K562 (cell line): ENCODE data around the gene RBM5. TPM values are rescaled to one million over a fixed set of nuclear protein-coding genes. Genes with fewer than 3 reads are reported as not detected.

ENCODE experiments used
- polyA plus RNA-seq, 8 experiments: library from polyadenylated mRNA; depleted of rRNA in 4 of 8; stranded (reverse) in 5 of 8; unstranded in 3 of 8; fragments of >200 nt; fragmentation: Nextera tagmentation in 2 of 8; fragmentation: Illumina TruSeq in 1 of 8; extraction: Ambion mirVana in 2 of 8; extraction: Trizol in 1 of 8; gene quantifications; 2 replicates each; pipeline versions ENCODE4 v1.2.1 to v1.2.3, GENCODE V29; 2011 to 2014; ENCODE audit warnings: inconsistent platforms in 1 of 8, missing spikeins in 1 of 8
- total RNA-seq, 7 experiments: library from RNA; depleted of rRNA in 6 of 7; stranded (reverse); fragments of >200 nt in 6 of 7; fragmentation: Illumina TruSeq in 2 of 7; extraction: Trizol in 2 of 7; gene quantifications; 2 replicates each; pipeline versions ENCODE4 v1.2.1 to v1.2.3, GENCODE V29; 2011 to 2021; ENCODE audit warnings: low replicate concordance in 1 of 7

Gene RBM5
- total and polyA plus RNA-seq, 9 of the 15 experiments (the other 6 are each of a cell fraction or from before 2014, with no cell fraction given) = 24.5 to 153 (median 81.6) TPM

Other genes with a start within 250 kb of the RBM5 start
Only the 7 nearest of the 17 such genes appear.
- gene MON1A, start 159.1 kb upstream of the RBM5 start, total RNA-seq (2014; rRNA removed) = 12.6 and 15.7 TPM in 2 replicates
- 3.4 and 4.1 TPM in 2 replicates for gene MON1A, start 159.1 kb upstream of the RBM5 start, total RNA-seq (2014; rRNA removed; fragmentation: Illumina TruSeq; extraction: Trizol)
- gene MON1A, start 159.1 kb upstream of the RBM5 start, total RNA-seq (2015; rRNA removed; fragmentation: Illumina TruSeq; extraction: Trizol) = 7.9 and 8.7 TPM in 2 replicates
- 13.8 and 14.7 TPM in 2 replicates for gene MON1A, start 159.1 kb upstream of the RBM5 start, total RNA-seq (2021)
- gene MON1A, start 159.1 kb upstream of the RBM5 start, polyA plus RNA-seq (2011; rRNA removed) = 5.8 and 7.8 TPM in 2 replicates
- 6.8 and 8.4 TPM in 2 replicates for gene MON1A, start 159.1 kb upstream of the RBM5 start, polyA plus RNA-seq (2014; fragmentation: Illumina TruSeq; extraction: Trizol)
- 1 to 10 TPM; 1.1 to 1.5 TPM for gene MON1A, start 159.1 kb upstream of the RBM5 start, polyA plus RNA-seq (2014; fragmentation: Nextera tagmentation; extraction: Ambion mirVana)
- 12.9 and 13.4 TPM in 2 replicates for gene MON1A, start 159.1 kb upstream of the RBM5 start, polyA plus RNA-seq (2014; rRNA removed)
- gene RBM6, start 148.8 kb upstream of the RBM5 start, total RNA-seq (2014; rRNA removed) = 53.2 and 54.8 TPM in 2 replicates
- gene RBM6, start 148.8 kb upstream of the RBM5 start, total RNA-seq (2014; rRNA removed; fragmentation: Illumina TruSeq; extraction: Trizol) = 63.2 and 73.7 TPM in 2 replicates
- 72.0 and 80.3 TPM in 2 replicates for gene RBM6, start 148.8 kb upstream of the RBM5 start, total RNA-seq (2015; rRNA removed; fragmentation: Illumina TruSeq; extraction: Trizol)
- 50.2 and 54.8 TPM in 2 replicates for gene RBM6, start 148.8 kb upstream of the RBM5 start, total RNA-seq (2021)
- 49.9 and 57.8 TPM in 2 replicates for gene RBM6, start 148.8 kb upstream of the RBM5 start, polyA plus RNA-seq (2011; rRNA removed)
- gene RBM6, start 148.8 kb upstream of the RBM5 start, polyA plus RNA-seq (2014; fragmentation: Illumina TruSeq; extraction: Trizol) = 66.3 and 82.2 TPM in 2 replicates
- gene RBM6, start 148.8 kb upstream of the RBM5 start, polyA plus RNA-seq (2014; fragmentation: Nextera tagmentation; extraction: Ambion mirVana) = 10 to 100 TPM; 19.9 to 36.9 TPM
- 61.1 and 63.4 TPM in 2 replicates for gene RBM6, start 148.8 kb upstream of the RBM5 start, polyA plus RNA-seq (2014; rRNA removed)
- gene SEMA3F, start 66.4 kb downstream of the RBM5 start, total RNA-seq (2014; rRNA removed) = 2.0 and 2.3 TPM in 2 replicates
- 0.54 and 0.58 TPM in 2 replicates for gene SEMA3F, start 66.4 kb downstream of the RBM5 start, total RNA-seq (2014; rRNA removed; fragmentation: Illumina TruSeq; extraction: Trizol)
- 0.45 and 0.76 TPM in 2 replicates for gene SEMA3F, start 66.4 kb downstream of the RBM5 start, total RNA-seq (2015; rRNA removed; fragmentation: Illumina TruSeq; extraction: Trizol)
- gene SEMA3F, start 66.4 kb downstream of the RBM5 start, total RNA-seq (2021) = 2.6 and 3.0 TPM in 2 replicates
- 2.6 and 3.8 TPM in 2 replicates for gene SEMA3F, start 66.4 kb downstream of the RBM5 start, polyA plus RNA-seq (2011; rRNA removed)
- gene SEMA3F, start 66.4 kb downstream of the RBM5 start, polyA plus RNA-seq (2014; fragmentation: Illumina TruSeq; extraction: Trizol) = 1.5 and 1.7 TPM in 2 replicates
- not detected for gene SEMA3F, start 66.4 kb downstream of the RBM5 start, polyA plus RNA-seq (2014; fragmentation: Nextera tagmentation; extraction: Ambion mirVana)
- gene SEMA3F, start 66.4 kb downstream of the RBM5 start, polyA plus RNA-seq (2014; rRNA removed) = 1.2 and 2.7 TPM in 2 replicates
- not detected in 2 replicates for gene GNAT1, start 102.7 kb downstream of the RBM5 start, total RNA-seq (2014; rRNA removed)
- gene GNAT1, start 102.7 kb downstream of the RBM5 start, total RNA-seq (2014; rRNA removed; fragmentation: Illumina TruSeq; extraction: Trizol) = not detected in 2 replicates
- gene GNAT1, start 102.7 kb downstream of the RBM5 start, total RNA-seq (2015; rRNA removed; fragmentation: Illumina TruSeq; extraction: Trizol) = not detected in 2 replicates
- not detected in 2 replicates for gene GNAT1, start 102.7 kb downstream of the RBM5 start, total RNA-seq (2021)
- gene GNAT1, start 102.7 kb downstream of the RBM5 start, polyA plus RNA-seq (2011; rRNA removed) = not detected in 2 replicates
- not detected in 2 replicates for gene GNAT1, start 102.7 kb downstream of the RBM5 start, polyA plus RNA-seq (2014; fragmentation: Illumina TruSeq; extraction: Trizol)
- gene GNAT1, start 102.7 kb downstream of the RBM5 start, polyA plus RNA-seq (2014; fragmentation: Nextera tagmentation; extraction: Ambion mirVana) = not detected
- not detected in 2 replicates for gene GNAT1, start 102.7 kb downstream of the RBM5 start, polyA plus RNA-seq (2014; rRNA removed)
- 0.09 TPM in 1 of 2 replicates, not detected in the other for gene SLC38A3, start 116.4 kb downstream of the RBM5 start, total RNA-seq (2014; rRNA removed)
- not detected in 2 replicates for gene SLC38A3, start 116.4 kb downstream of the RBM5 start, total RNA-seq (2014; rRNA removed; fragmentation: Illumina TruSeq; extraction: Trizol)
- gene SLC38A3, start 116.4 kb downstream of the RBM5 start, total RNA-seq (2015; rRNA removed; fragmentation: Illumina TruSeq; extraction: Trizol) = not detected in 2 replicates
- 0.16 and 0.27 TPM in 2 replicates for gene SLC38A3, start 116.4 kb downstream of the RBM5 start, total RNA-seq (2021)
- 0.38 and 0.66 TPM in 2 replicates for gene SLC38A3, start 116.4 kb downstream of the RBM5 start, polyA plus RNA-seq (2011; rRNA removed)
- gene SLC38A3, start 116.4 kb downstream of the RBM5 start, polyA plus RNA-seq (2014; fragmentation: Illumina TruSeq; extraction: Trizol) = not detected in 2 replicates
- not detected for gene SLC38A3, start 116.4 kb downstream of the RBM5 start, polyA plus RNA-seq (2014; fragmentation: Nextera tagmentation; extraction: Ambion mirVana)
- gene SLC38A3, start 116.4 kb downstream of the RBM5 start, polyA plus RNA-seq (2014; rRNA removed) = not detected in 2 replicates
- 41.0 and 53.8 TPM in 2 replicates for gene GNAI2, start 147.3 kb downstream of the RBM5 start, total RNA-seq (2014; rRNA removed)
- gene GNAI2, start 147.3 kb downstream of the RBM5 start, total RNA-seq (2014; rRNA removed; fragmentation: Illumina TruSeq; extraction: Trizol) = 18.6 and 19.5 TPM in 2 replicates
- 41.1 and 42.7 TPM in 2 replicates for gene GNAI2, start 147.3 kb downstream of the RBM5 start, total RNA-seq (2015; rRNA removed; fragmentation: Illumina TruSeq; extraction: Trizol)
- gene GNAI2, start 147.3 kb downstream of the RBM5 start, total RNA-seq (2021) = 55.4 and 60.5 TPM in 2 replicates
- 72.2 and 172 TPM in 2 replicates for gene GNAI2, start 147.3 kb downstream of the RBM5 start, polyA plus RNA-seq (2011; rRNA removed)
- gene GNAI2, start 147.3 kb downstream of the RBM5 start, polyA plus RNA-seq (2014; fragmentation: Illumina TruSeq; extraction: Trizol) = 49.3 and 56.1 TPM in 2 replicates
- 1 to 10 TPM; 1.1 to 2.5 TPM for gene GNAI2, start 147.3 kb downstream of the RBM5 start, polyA plus RNA-seq (2014; fragmentation: Nextera tagmentation; extraction: Ambion mirVana)
- 41.4 and 51.2 TPM in 2 replicates for gene GNAI2, start 147.3 kb downstream of the RBM5 start, polyA plus RNA-seq (2014; rRNA removed)
- gene SEMA3B, start 180.2 kb downstream of the RBM5 start, total RNA-seq (2014; rRNA removed) = 0.82 and 1.1 TPM in 2 replicates
- gene SEMA3B, start 180.2 kb downstream of the RBM5 start, total RNA-seq (2014; rRNA removed; fragmentation: Illumina TruSeq; extraction: Trizol) = 0.13 and 0.18 TPM in 2 replicates
- gene SEMA3B, start 180.2 kb downstream of the RBM5 start, total RNA-seq (2015; rRNA removed; fragmentation: Illumina TruSeq; extraction: Trizol) = 0.29 and 0.30 TPM in 2 replicates
- gene SEMA3B, start 180.2 kb downstream of the RBM5 start, total RNA-seq (2021) = 1.8 and 2.2 TPM in 2 replicates
- 1.3 and 2.5 TPM in 2 replicates for gene SEMA3B, start 180.2 kb downstream of the RBM5 start, polyA plus RNA-seq (2011; rRNA removed)
- 0.27 and 0.37 TPM in 2 replicates for gene SEMA3B, start 180.2 kb downstream of the RBM5 start, polyA plus RNA-seq (2014; fragmentation: Illumina TruSeq; extraction: Trizol)
- gene SEMA3B, start 180.2 kb downstream of the RBM5 start, polyA plus RNA-seq (2014; fragmentation: Nextera tagmentation; extraction: Ambion mirVana) = under 1 TPM in 1 of 2 experiments, not detected in 1; 0.03 TPM
- gene SEMA3B, start 180.2 kb downstream of the RBM5 start, polyA plus RNA-seq (2014; rRNA removed) = 1.7 and 2.3 TPM in 2 replicates